HEK293T (cell line): ENCODE data around the gene CDK14.

ENCODE experiments used
- CTCF ChIA-PET: fragments of 350-600 bp; formaldehyde crosslinking; extraction: SDS; loops from one replicate; lab custom pipeline; 2021; ENCODE audit warnings: antibody characterized with exemption, inconsistent platforms; lab: Yijun Ruan, JAX
- POLR2A ChIA-PET: fragments of 350-600 bp; formaldehyde crosslinking; extraction: SDS; loops from one replicate; lab custom pipeline; 2020; ENCODE audit warnings: antibody characterized with exemption, inconsistent platforms; lab: Yijun Ruan, JAX
- DNase-seq: peaks from one replicate; pipeline ENCODE4 v3.0.0; 2012; ENCODE audit warnings: mixed read lengths; ENCODE audit errors: extremely low spot score
- ARNT ChIP-seq: fragments of 450-650 bp; IDR thresholded peaks from 2 replicates; pipeline ENCODE4 v1.6.1; 2017; ENCODE audit warnings: mild to moderate bottlenecking
- BHLHE40 ChIP-seq: fragments of 450-650 bp; IDR thresholded peaks from 2 replicates; pipeline ENCODE4 v1.6.1; 2016; ENCODE audit warnings: mild to moderate bottlenecking, moderate library complexity, borderline replicate concordance
- CTBP1 ChIP-seq: fragments of 450-650 bp; IDR thresholded peaks from 2 replicates; pipeline ENCODE4 v1.6.1; 2016; ENCODE audit warnings: borderline replicate concordance
- ELF4 ChIP-seq: fragments of 450-650 bp; IDR thresholded peaks from 2 replicates; pipeline ENCODE4 v1.6.1; 2017; ENCODE audit warnings: antibody characterized with exemption
- FOXA1 ChIP-seq: fragments of 450-650 bp; IDR thresholded peaks from 2 replicates; pipeline ENCODE4 v1.6.1; 2016; ENCODE audit warnings: mild to moderate bottlenecking
- FOXK2 ChIP-seq: fragments of 450-650 bp; IDR thresholded peaks from 2 replicates; pipeline ENCODE4 v1.6.1; 2016; ENCODE audit warnings: mild to moderate bottlenecking
- FOXM1 ChIP-seq: fragments of 450-650 bp; IDR thresholded peaks from 2 replicates; pipeline ENCODE4 v1.6.1; 2017; ENCODE audit warnings: mild to moderate bottlenecking, borderline replicate concordance
- HDGF ChIP-seq: fragments of 450-650 bp; IDR thresholded peaks from 2 replicates; pipeline ENCODE4 v1.6.1; 2017; ENCODE audit warnings: antibody characterized with exemption, borderline replicate concordance
- L3MBTL2 ChIP-seq: fragments of 450-650 bp; conservative IDR thresholded peaks from 2 replicates; pipeline ENCODE4 v1.6.1; 2016; ENCODE audit warnings: mild to moderate bottlenecking
- LEF1 ChIP-seq: fragments of 450-650 bp; IDR thresholded peaks from 2 replicates; pipeline ENCODE4 v1.6.1; 2017; ENCODE audit warnings: mild to moderate bottlenecking, borderline replicate concordance
- NFRKB ChIP-seq: fragments of 450-650 bp; IDR thresholded peaks from 2 replicates; pipeline ENCODE4 v1.6.1; 2016; ENCODE audit warnings: mild to moderate bottlenecking, moderate library complexity
- SP1 ChIP-seq: fragments of 450-650 bp; IDR thresholded peaks from 2 replicates; pipeline ENCODE4 v1.6.1; 2017
- SUZ12 ChIP-seq: fragments of 450-650 bp; IDR thresholded peaks from 2 replicates; pipeline ENCODE4 v1.6.1; 2016; ENCODE audit warnings: mild to moderate bottlenecking
- TARDBP ChIP-seq: fragments of 450-650 bp; IDR thresholded peaks from 2 replicates; pipeline ENCODE4 v1.6.1; 2016
- ZNF384 ChIP-seq: fragments of 450-650 bp; IDR thresholded peaks from 2 replicates; pipeline ENCODE4 v1.6.1; 2016
- TF ChIP-seq, protein P1 (sequence below): fragments of 450-650 bp; IDR thresholded peaks from 2 replicates; pipeline ENCODE4 v1.6.1; 2016

Gene CDK14

DNA sequence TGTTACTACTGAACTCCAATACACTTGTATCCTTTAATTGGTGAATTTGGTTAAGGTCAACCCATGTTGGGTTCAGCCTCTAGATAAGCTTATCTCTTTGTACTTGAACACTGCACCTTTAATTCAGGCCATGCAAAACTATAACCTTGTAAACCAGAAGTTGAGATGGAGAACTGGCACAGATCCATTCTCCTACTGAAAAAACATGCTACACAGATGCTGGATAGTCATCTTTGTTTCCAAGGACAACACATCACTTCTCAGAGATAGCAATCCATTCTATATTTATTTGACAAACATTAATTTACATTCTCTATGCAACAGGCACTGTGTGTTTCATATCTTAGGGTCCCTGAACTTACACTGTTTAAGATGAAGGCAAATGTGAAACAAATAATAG, 2.9 kb upstream of the CDK14 start:
- ChIA-PET POLR2A (no interaction called here), CTCF (no interaction called here)
- TF ChIP-seq BHLHE40 (no peak), FOXM1 (no peak), NFRKB (no peak), L3MBTL2 (no peak), CTBP1 (no peak), SUZ12 (no peak), ZNF384 (no peak), LEF1 (no peak), HDGF (no peak), FOXK2 (no peak), TARDBP (no peak), FOXA1 (no peak), ARNT (no peak)
- TF ChIP-seq, protein P1, sequence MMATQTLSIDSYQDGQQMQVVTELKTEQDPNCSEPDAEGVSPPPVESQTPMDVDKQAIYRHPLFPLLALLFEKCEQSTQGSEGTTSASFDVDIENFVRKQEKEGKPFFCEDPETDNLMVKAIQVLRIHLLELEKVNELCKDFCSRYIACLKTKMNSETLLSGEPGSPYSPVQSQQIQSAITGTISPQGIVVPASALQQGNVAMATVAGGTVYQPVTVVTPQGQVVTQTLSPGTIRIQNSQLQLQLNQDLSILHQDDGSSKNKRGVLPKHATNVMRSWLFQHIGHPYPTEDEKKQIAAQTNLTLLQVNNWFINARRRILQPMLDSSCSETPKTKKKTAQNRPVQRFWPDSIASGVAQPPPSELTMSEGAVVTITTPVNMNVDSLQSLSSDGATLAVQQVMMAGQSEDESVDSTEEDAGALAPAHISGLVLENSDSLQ: no peak
- DNase-seq: no peak

DNA sequence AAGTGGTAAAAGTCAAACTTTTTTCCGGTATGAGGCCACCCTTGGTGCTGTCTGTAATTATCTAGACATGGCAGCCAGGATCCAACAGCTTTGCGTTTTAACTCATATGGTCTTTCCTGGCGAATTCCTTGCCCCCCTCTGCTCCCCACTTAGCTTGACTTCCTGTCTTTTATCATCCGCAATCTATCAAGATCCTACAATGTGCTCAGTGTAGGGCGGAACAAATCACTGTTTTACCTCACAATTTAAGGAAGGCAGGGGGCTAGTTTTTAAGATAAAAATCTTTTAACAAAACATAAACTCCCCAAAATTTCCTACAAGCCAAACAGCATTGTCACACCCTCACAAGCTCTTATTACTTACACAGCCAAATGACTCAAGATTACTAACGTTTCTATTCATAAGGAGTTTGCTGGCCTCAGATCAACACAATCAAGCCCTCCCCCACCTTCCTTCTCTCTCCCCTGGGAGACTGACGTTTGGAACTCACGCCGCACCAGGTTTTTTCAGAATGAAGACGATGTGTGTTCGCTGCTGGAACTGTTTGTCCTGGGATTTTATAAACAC, 1.3 kb upstream of the CDK14 start:
- peak; percentile 32 for DNase-seq
- CTCF ChIA-PET: no interaction called here
- TF ChIP-seq TARDBP (no peak), BHLHE40 (no peak), ARNT (no peak), NFRKB (no peak), SP1 (no peak), ELF4 (no peak), SUZ12 (no peak), ZNF384 (no peak), L3MBTL2 (no peak), HDGF (no peak), FOXA1 (no peak), LEF1 (no peak), FOXM1 (no peak), CTBP1 (no peak), FOXK2 (no peak)
- TF ChIP-seq, protein P1: no peak
- POLR2A ChIA-PET: interaction anchor here (1.6 kb wide), 1 partner anchor 31 kb away, joined by 3 read pairs; no protein-coding TSS in a partner anchor

DNA sequence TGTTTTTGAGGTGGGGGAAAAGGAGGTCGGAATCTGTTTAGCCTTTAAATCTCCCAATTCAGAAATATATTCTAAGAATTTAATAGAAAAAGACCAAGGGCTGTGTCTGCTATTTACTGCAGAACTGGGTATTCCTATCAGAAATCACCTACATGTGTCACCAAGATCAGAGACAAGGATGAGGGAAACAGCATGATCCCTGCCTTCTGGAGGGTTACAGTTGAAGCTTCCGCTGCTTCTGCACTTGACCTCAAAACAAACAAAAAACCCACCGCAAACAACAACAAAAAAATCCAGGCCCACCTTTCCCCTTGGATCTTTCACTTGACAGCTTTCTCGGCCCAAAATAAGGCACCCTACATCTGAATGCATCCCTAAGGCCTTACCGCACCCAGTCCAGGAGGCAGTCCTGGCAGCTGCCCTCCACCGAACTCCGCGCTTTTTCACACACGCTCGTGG, 750 bp upstream of the CDK14 start:
- TF ChIP-seq CTBP1 (no peak), L3MBTL2 (no peak), FOXK2 (no peak), SUZ12 (no peak), FOXM1 (no peak), BHLHE40 (no peak), FOXA1 (no peak), NFRKB (no peak), ARNT (no peak), SP1 (no peak), HDGF (no peak), LEF1 (no peak)
- TF ChIP-seq, protein P1: no peak
- ChIA-PET POLR2A (interaction anchor here (1.6 kb wide), 1 partner anchor 30 kb away, joined by 3 read pairs; no protein-coding TSS in a partner anchor), CTCF (interaction anchor here (0.6 kb wide), 1 partner anchor 117 kb away, joined by 4 read pairs; no protein-coding TSS in a partner anchor)
- DNase-seq: no peak

DNA sequence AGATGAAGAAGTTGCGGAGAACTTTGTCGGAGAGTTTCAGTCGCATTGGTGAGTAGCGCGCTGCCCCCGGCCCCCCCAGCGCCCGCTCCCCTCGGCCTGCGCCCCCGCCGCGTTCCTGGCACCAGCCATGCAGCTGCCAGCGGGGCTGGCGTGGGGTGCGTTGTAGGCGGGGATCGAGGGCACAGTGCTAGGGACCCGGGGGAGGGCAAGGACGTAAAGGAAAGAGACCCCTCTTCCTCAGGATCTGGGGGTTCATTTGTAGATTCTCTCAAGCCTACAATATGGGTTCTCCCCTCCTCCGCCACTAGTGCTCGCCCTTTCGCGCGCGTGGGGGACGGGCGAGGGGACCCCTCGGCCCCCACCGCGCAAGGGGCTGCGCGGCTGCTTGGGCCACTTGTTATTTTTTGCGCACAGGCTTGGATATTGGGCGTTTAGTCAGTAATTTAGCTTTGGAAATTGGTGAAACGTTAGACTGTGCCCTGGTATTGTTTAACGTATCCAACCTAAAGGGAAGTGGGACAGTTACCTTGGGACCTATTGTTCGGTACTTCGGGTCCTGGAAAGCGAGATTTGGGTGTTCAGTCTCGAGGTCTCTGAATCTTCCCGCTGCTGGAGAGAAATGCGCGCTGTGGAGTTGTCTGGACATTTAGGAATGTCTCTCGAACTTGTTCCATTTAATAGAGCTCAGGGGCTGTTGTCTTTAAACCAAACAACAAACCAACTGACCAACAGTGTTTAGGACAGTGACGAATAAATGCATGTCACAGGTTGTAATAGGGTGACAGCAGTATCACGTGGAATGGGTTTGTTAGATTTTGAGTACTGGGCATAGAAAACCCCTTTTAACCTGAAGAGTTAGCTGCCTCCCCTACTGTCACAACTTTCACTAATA, 796 bp downstream of the CDK14 start:
- no peak for TF ChIP-seq FOXM1
- TF ChIP-seq L3MBTL2: peak; percentile 15; the same call in 1 of the 2 replicates
- TF ChIP-seq ARNT: no peak
- no peak for TF ChIP-seq FOXK2
- no peak for TF ChIP-seq SUZ12
- TF ChIP-seq, protein P1: no peak
- no peak for TF ChIP-seq CTBP1
- CTCF ChIA-PET: interaction anchor here (1.0 to 1.5 kb wide), 2 partner anchors 29 to 84 kb away, joined by 3 read pairs; no protein-coding TSS in a partner anchor
- DNase-seq: peak; percentile 31
- POLR2A ChIA-PET: interaction anchor here (0.7 kb wide), 1 partner anchor 84 kb away, joined by 3 read pairs; no protein-coding TSS in a partner anchor
